Measurements from ENCODE around the gene PRPF38B.
"Not testable (repeated sequence)": the region's sequence is repeated elsewhere in the genome, so short reads cannot be mapped to it uniquely, and the experiment has no call there.

PRPF38B gene

GRCh38 chr1:108665067-108665466, 27.0 kb upstream of the PRPF38B start:
- in situ Hi-C loops (cut with HindIII; ENCODE audit: low sequenced_read_pairs) = no loop called here
- no peak overlapping the region for H3K4me3 ChIP-seq (ENCODE audit: low read depth, low read length)
- TF ChIP-seq CTCF (IDR thresholded peaks at IDR 0.05; ENCODE audit: low read depth, low read length) = no peak
- DNase-seq (ENCODE audit: low read depth, low spot score) = no peak

DNA sequence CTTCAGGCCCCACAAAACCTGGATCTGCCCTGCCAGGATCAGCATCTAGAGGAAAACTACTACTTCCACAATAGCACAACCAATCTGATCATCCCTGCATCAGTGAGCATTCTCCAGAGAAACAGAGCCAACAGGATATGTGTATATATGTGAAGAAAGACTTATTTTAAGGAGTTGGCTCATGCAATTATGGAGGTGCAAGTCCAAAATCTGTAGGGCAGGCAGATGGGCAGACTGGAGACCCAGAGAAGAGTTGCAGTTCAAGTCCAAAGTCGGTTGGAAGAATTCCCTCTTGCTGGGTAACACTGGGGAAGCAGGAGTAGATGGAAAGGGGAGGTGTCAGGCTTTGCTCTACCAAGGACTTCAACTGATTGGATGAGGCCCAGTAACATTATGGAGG, 26.3 kb upstream of the PRPF38B start:
- no peak for DNase-seq (ENCODE audit: low read depth, low spot score)
- TF ChIP-seq CTCF (IDR thresholded peaks at IDR 0.05; ENCODE audit: low read depth, low read length) = no peak
- in situ Hi-C loops (cut with HindIII; ENCODE audit: low sequenced_read_pairs) = no loop called here
- H3K4me3 ChIP-seq (ENCODE audit: low read depth, low read length) = no peak overlapping the region

- H3K4me3 ChIP-seq (ENCODE audit: low read depth, low read length); in situ Hi-C loops (cut with HindIII; ENCODE audit: low sequenced_read_pairs); DNase-seq (ENCODE audit: low read depth, low spot score): not testable (repeated sequence)
These were observed 24.7 kb upstream of the PRPF38B start for GRCh38 chr1:108667422-108667821.

GRCh38 chr1:108668777-108669176, 23.3 kb upstream of the PRPF38B start:
- DNase-seq (ENCODE audit: low read depth, low spot score) = no peak
- no peak for TF ChIP-seq CTCF (IDR thresholded peaks at IDR 0.05; ENCODE audit: low read depth, low read length)
- in situ Hi-C loops (cut with HindIII; ENCODE audit: low sequenced_read_pairs) = no loop called here
- H3K4me3 ChIP-seq (ENCODE audit: low read depth, low read length) = no peak overlapping the region

GRCh38 chr1:108669679-108670078, 22.4 kb upstream of the PRPF38B start:
- DNase-seq (ENCODE audit: low read depth, low spot score) = no peak
- H3K4me3 ChIP-seq (ENCODE audit: low read depth, low read length) = no peak overlapping the region
- TF ChIP-seq CTCF (IDR thresholded peaks at IDR 0.05; ENCODE audit: low read depth, low read length) = no peak
- in situ Hi-C loops (cut with HindIII; ENCODE audit: low sequenced_read_pairs) = no loop called here

DNA sequence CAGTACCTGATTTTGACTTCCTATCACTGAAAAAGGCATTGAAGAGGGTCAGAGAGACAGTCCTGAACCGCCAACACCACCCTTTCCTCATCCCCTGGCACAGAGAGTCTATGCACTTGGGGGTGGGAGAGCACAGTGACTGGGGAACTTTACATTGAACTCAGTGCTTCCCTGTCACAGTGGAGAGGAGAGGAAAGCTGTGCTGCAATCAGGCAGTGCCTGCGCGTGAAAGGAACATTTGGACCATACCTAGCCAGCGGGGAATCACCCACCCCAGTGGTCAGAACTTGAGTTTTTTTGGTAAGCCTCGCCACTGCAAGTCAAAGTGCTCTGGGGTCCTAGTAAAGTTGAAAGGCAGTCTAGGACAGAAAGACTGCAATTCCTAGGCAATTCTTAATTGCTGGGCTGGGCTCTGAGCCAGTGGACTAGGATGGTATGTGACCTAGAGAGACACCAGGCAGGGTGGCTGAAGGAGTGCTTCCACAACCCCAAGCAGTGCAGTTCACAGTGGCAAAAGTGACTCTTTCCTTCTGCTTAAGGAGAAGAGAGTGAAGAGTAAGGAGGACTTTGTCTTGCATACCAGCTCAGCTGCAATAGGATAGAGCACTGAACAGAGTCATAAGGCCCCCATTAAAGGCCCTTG, 21.9 kb upstream of the PRPF38B start:
- TF ChIP-seq CTCF (IDR thresholded peaks at IDR 0.05; ENCODE audit: low read depth, low read length) = no peak
- H3K4me3 ChIP-seq (ENCODE audit: low read depth, low read length) = no peak overlapping the region
- no peak for DNase-seq (ENCODE audit: low read depth, low spot score)
- in situ Hi-C loops (cut with HindIII; ENCODE audit: low sequenced_read_pairs) = no loop called here

DNA sequence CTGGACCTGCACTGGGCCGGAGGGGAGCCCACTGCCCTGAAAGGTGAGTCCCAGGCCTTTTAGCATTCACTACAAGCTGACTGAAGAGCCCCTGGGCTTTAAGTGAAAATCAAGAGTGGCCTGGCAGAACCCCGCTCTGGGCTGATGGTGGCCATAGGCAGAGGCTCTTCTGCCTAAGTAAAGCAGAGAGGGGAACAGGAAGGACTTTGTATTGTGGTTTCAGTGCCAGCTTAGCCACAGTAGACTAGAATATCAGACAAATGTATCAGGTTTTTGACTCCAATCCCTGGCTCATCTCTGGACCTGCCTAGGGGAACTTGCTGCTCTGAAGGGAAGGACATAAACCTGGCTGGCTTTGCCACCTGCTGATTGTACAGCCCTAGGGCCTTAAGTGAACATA, 21.0 kb upstream of the PRPF38B start:
- no peak for DNase-seq (ENCODE audit: low read depth, low spot score)
- no peak for TF ChIP-seq CTCF (IDR thresholded peaks at IDR 0.05; ENCODE audit: low read depth, low read length)
- no peak overlapping the region for H3K4me3 ChIP-seq (ENCODE audit: low read depth, low read length)
- in situ Hi-C loops (cut with HindIII; ENCODE audit: low sequenced_read_pairs) = no loop called here

Measured in astrocyte of the spinal cord (primary cell).